Neuronal stem cell (in vitro differentiated cells): ENCODE results near the gene KRTAP5-6.

Experiments
- DNase-seq: peaks from one replicate; pipeline ENCODE4 v3.0.0-alpha.2; 2013; ENCODE audit warnings: low spot score
- H2AFZ ChIP-seq: one replicate; pipeline ENCODE4 v1.6.1; 2013; ENCODE audit warnings: mild to moderate bottlenecking, low read length, inconsistent platforms
- H2AK5ac ChIP-seq: 2 replicates; pipeline ENCODE4 v1.6.1; 2013; ENCODE audit warnings: low read depth, mild to moderate bottlenecking, inconsistent platforms, low read length, moderate library complexity, mixed read lengths
- H2BK120ac ChIP-seq: 2 replicates; pipeline ENCODE4 v1.6.1; 2013; ENCODE audit warnings: low read depth, mild to moderate bottlenecking, inconsistent platforms, low read length, moderate library complexity, mixed read lengths
- H2BK12ac ChIP-seq: one replicate; pipeline ENCODE4 v1.6.1; 2013; ENCODE audit warnings: low read length, inconsistent platforms
- H2BK15ac ChIP-seq: 2 replicates; pipeline ENCODE4 v1.6.1; 2013; ENCODE audit warnings: mild to moderate bottlenecking, low read length, inconsistent platforms, mixed read lengths
- H2BK5ac ChIP-seq: one replicate; pipeline ENCODE4 v1.6.1; 2013; ENCODE audit warnings: inconsistent platforms, mild to moderate bottlenecking, low read length, moderate library complexity
- H3K14ac ChIP-seq: one replicate; pipeline ENCODE4 v1.6.1; 2013; ENCODE audit warnings: low read length, inconsistent platforms
- H3K18ac ChIP-seq: 2 replicates; pipeline ENCODE4 v1.6.1; 2013; ENCODE audit warnings: low read length, inconsistent platforms
- H3K23ac ChIP-seq: 2 replicates; pipeline ENCODE4 v1.6.1; 2013; ENCODE audit warnings: low read depth, mild to moderate bottlenecking, mixed read lengths, low read length, inconsistent platforms; ENCODE audit not compliant: poor library complexity
- H3K27ac ChIP-seq: replicated peaks from 3 replicates; pipeline ENCODE4 v1.5.1; 2013; ENCODE audit warnings: low read length, inconsistent platforms
- H3K27me3 ChIP-seq, 3 experiments: 2 replicates each; pipeline ENCODE4 v1.6.1; 2013; ENCODE audit warnings: low read length in 3 of 3, mild to moderate bottlenecking in 2 of 3, inconsistent platforms in 1 of 3, low read depth in 1 of 3, mixed read lengths in 1 of 3, moderate library complexity in 1 of 3; ENCODE audit not compliant: control insufficient read depth in 3 of 3, insufficient read depth in 3 of 3
- H3K36me3 ChIP-seq, 2 donors: replicated peaks in 1 of 2; 2 replicates each; pipeline ENCODE4 v1.6.1; 2013; ENCODE audit warnings: low read length in 2 of 2; ENCODE audit not compliant: control insufficient read depth in 2 of 2, insufficient read depth in 2 of 2
- H3K4ac ChIP-seq: 2 replicates; pipeline ENCODE4 v1.6.1; 2013; ENCODE audit warnings: inconsistent platforms, mild to moderate bottlenecking, low read length, moderate library complexity
- H3K4me1 ChIP-seq, 2 donors: 1 replicate in 1 of 2; 2 replicates in 1 of 2; pipeline ENCODE4 v1.6.1; 2013; ENCODE audit warnings: low read length in 2 of 2, low read depth in 1 of 2; ENCODE audit not compliant: control insufficient read depth in 2 of 2, insufficient read depth in 1 of 2
- H3K4me2 ChIP-seq: one replicate; pipeline ENCODE4 v1.6.1; 2013; ENCODE audit warnings: mild to moderate bottlenecking, low read length, inconsistent platforms; ENCODE audit not compliant: insufficient read depth, poor library complexity, severe bottlenecking
- H3K4me3 ChIP-seq, 2 donors: 2 replicates each; pipeline ENCODE4 v1.5.1; 2013; ENCODE audit warnings: low read length in 2 of 2, mild to moderate bottlenecking in 2 of 2, inconsistent platforms in 1 of 2, moderate library complexity in 1 of 2
- H3K79me1 ChIP-seq: one replicate; pipeline ENCODE4 v1.6.1; 2013; ENCODE audit warnings: low read depth, mild to moderate bottlenecking, inconsistent platforms, low read length, moderate library complexity
- H3K9ac ChIP-seq: one replicate; pipeline ENCODE4 v1.6.1; 2013; ENCODE audit warnings: mild to moderate bottlenecking, low read depth, low read length, inconsistent platforms; ENCODE audit not compliant: poor library complexity
- H3K9me3 ChIP-seq, 2 donors: replicated peaks in 1 of 2; 2 replicates each; pipeline versions ENCODE3 to v1.6.1; 2013; ENCODE audit warnings: low read length in 2 of 2, mild to moderate bottlenecking in 2 of 2, inconsistent platforms in 1 of 2, low read depth in 1 of 2, mixed read lengths in 1 of 2, moderate library complexity in 1 of 2; ENCODE audit not compliant: control insufficient read depth in 2 of 2, insufficient read depth in 1 of 2
- H4K8ac ChIP-seq: one replicate; pipeline ENCODE4 v1.6.1; 2013; ENCODE audit warnings: low read depth, mild to moderate bottlenecking, inconsistent platforms, low read length, moderate library complexity
- H4K91ac ChIP-seq: one replicate; pipeline ENCODE4 v1.6.1; 2013; ENCODE audit warnings: low read length, low read depth, mild to moderate bottlenecking, inconsistent platforms; ENCODE audit not compliant: poor library complexity
- WGBS, 2 donors: extraction: QIAGEN DNeasy Blood & Tissue Kit; methylation state at CpG; one replicate each; pipeline ENCODE4 v1.1.7; 2013; ENCODE audit warnings: missing lambda C conversion rate in 2 of 2, mixed read lengths in 1 of 2; ENCODE audit not compliant: insufficient read length in 2 of 2, insufficient replicate concordance in 1 of 2; ENCODE audit errors: extremely low coverage in 2 of 2; 5-methylcytosine and 5-hydroxymethylcytosine counted together

KRTAP5-6 gene

GRCh38 chr11:1732418-1733008, 35.5 kb downstream of the KRTAP5-6 start:
- Histone ChIP-seq H3K4me1 (peaks cover 0 to 7% of the 10 kb centered on the region in 2 donors), H2BK12ac (no peak overlapping the region), H3K23ac (no peak overlapping the region), H3K14ac (no peak overlapping the region), H2AK5ac (peak overlapping the region; percentile 6), H4K8ac (no peak overlapping the region), H2BK120ac (no peak overlapping the region), H2AFZ (no peak overlapping the region), H3K4me3 (no peak overlapping the region), H3K79me1 (no peaks in the 10 kb centered on the region), H3K36me3 (no peaks in the 10 kb centered on the region), H4K91ac (no peak overlapping the region), H3K9ac (no peak overlapping the region), H2BK5ac (no peak overlapping the region), H3K4ac (no peak overlapping the region), H3K27ac (no peak overlapping the region), H3K9me3 (peaks cover 0 to 10% of the 10 kb centered on the region in 2 donors), H3K18ac (peak overlapping the region; percentile 58), H2BK15ac (no peak overlapping the region), H3K27me3 (peaks cover 0 to 39% (median 3%) of the 10 kb centered on the region in 3 experiments), H3K4me2 (no peak overlapping the region)
- DNase-seq, result no peak
- WGBS, 2 donors, result no CpG with 5 or more reads among the region's 13 CpGs

GRCh38 chr11:1733009-1733715, 36.2 kb downstream of the KRTAP5-6 start:
- no peak for DNase-seq
- no peak overlapping the region for H4K8ac ChIP-seq
- H3K9me3 ChIP-seq, result peaks cover 0 to 10% of the 10 kb centered on the region in 2 donors
- H3K18ac ChIP-seq, result peak overlapping the region; percentile 49
- peak overlapping the region; percentile 51 for H3K9ac ChIP-seq
- no peaks in the 10 kb centered on the region for H3K79me1 ChIP-seq
- no peak overlapping the region for H2AFZ ChIP-seq
- H2BK12ac ChIP-seq, result no peak overlapping the region
- H3K4me3 ChIP-seq, result no peak overlapping the region
- H3K4me2 ChIP-seq, result no peak overlapping the region
- H2AK5ac ChIP-seq, result peak overlapping the region; percentile 6
- no peak overlapping the region for H3K27ac ChIP-seq
- no peak overlapping the region for H3K14ac ChIP-seq
- H2BK5ac ChIP-seq, result peak overlapping the region; percentile 46
- H3K4ac ChIP-seq, result no peak overlapping the region
- peaks cover 0 to 7% of the 10 kb centered on the region in 2 donors for H3K4me1 ChIP-seq
- H2BK120ac ChIP-seq, result no peak overlapping the region
- H4K91ac ChIP-seq, result no peak overlapping the region
- no CpG with 5 or more reads among the region's 14 CpGs for WGBS, 2 donors
- H3K36me3 ChIP-seq, result no peaks in the 10 kb centered on the region
- no peak overlapping the region for H2BK15ac ChIP-seq
- peak overlapping the region; percentile 34 for H3K23ac ChIP-seq
- H3K27me3 ChIP-seq, result peaks cover 0 to 32% (median 3%) of the 10 kb centered on the region in 3 experiments

- Histone ChIP-seq H3K4me2 (no peak overlapping the region), H2BK12ac (no peak overlapping the region), H2BK5ac (peak overlapping the region; percentile 46), H2BK15ac (no peak overlapping the region), H3K18ac (no peak overlapping the region), H2BK120ac (no peak overlapping the region), H3K79me1 (no peaks in the 10 kb centered on the region), H3K4me3 (no peak overlapping the region), H3K9ac (peak overlapping the region; percentile 51), H3K27me3 (peaks cover 0 to 30% (median 3%) of the 10 kb centered on the region in 3 experiments), H2AFZ (no peak overlapping the region), H4K8ac (no peak overlapping the region), H3K23ac (peak overlapping the region; percentile 3), H3K4ac (no peak overlapping the region), H2AK5ac (peak overlapping the region; percentile 63), H3K9me3 (peaks cover 0 to 10% of the 10 kb centered on the region in 2 donors), H3K36me3 (no peaks in the 10 kb centered on the region), H3K14ac (peak overlapping the region; percentile 28), H3K27ac (no peak overlapping the region), H3K4me1 (peaks cover 0 to 7% of the 10 kb centered on the region in 2 donors), H4K91ac (no peak overlapping the region)
- WGBS, 2 donors, result no CpG with 5 or more reads among the region's 28 CpGs
- DNase-seq, result no peak
Observed at GRCh38 chr11:1733716-1734640, 37.0 kb downstream of the KRTAP5-6 start.
